NOMO-1 (cell line): ENCODE measurements around the gene IFNA10.
"Not testable (repeated sequence)": the region's sequence is repeated elsewhere in the genome, so short reads cannot be mapped to it uniquely, and the experiment has no call there.

Experiments used
- DNase-seq, 2 experiments: peaks; one replicate each; lab custom pipeline; 2025; ENCODE audit not compliant: unreplicated experiment in 2 of 2; lab: John Stamatoyannopoulos, UW

Gene IFNA10

GRCh38 chr9:21207043-21207442, at the start of gene IFNA10:
IFNA10 (minus strand) TSS chr9:21207143; CDS start chr9:21207097, 46 bp downstream.
- DNase-seq: not testable (repeated sequence)

GRCh38 chr9:21255538-21256212, 48.7 kb upstream of the IFNA10 start:
- no peak for DNase-seq

GRCh38 chr9:21252721-21253547, 46.0 kb upstream of the IFNA10 start:
- no peak for DNase-seq

GRCh38 chr9:21251638-21252037, 44.7 kb upstream of the IFNA10 start:
- no peak for DNase-seq

- no peak for DNase-seq
Observed at GRCh38 chr9:21251190-21251589, 44.2 kb upstream of the IFNA10 start.

DNA sequence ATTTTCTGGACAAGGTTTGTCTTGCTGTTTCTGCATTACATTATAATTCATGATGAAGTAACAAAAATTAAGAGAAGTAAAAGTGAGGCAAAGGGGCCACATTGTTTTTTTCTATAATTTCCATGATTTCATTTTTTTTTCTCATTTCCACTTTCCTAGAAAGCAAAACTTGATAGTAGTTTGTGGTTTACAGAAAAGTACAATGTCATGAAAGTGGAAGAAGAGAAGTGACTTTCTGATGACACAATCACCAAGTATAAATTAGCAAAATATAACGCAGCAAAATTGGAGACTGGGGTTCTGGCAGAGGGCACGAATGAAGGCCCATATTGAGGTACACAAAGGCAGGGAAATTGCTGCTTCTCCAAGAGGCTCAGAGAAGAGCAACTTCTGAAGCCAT, 37.9 kb upstream of the IFNA10 start:
- DNase-seq: no peak

DNA sequence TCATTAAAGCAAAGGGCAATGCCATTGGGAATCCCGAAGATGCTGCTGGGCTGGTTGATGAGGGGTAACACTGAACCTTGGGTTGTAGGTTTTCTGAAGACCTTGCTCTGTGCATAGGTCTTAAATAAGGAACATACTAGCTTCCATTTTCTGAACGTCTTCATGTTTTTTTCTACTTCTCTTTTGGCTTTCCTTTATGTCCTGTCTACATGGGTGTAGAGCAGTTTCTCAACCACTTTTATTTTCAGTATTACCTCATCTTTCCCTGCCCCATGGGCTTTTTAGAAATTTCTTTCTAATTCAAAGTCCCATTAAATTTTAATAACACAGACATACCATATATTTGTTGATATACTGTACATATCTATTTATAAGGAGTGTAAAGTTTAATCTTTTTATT, 33.0 kb upstream of the IFNA10 start, which contains the start of gene IFNA14:
Gene IFNA14, minus strand, starts transcription at position 95 of the 400 bp plus-strand sequence. Its CDS starts 70 bp downstream, at position 25.
- no peak for DNase-seq

DNA sequence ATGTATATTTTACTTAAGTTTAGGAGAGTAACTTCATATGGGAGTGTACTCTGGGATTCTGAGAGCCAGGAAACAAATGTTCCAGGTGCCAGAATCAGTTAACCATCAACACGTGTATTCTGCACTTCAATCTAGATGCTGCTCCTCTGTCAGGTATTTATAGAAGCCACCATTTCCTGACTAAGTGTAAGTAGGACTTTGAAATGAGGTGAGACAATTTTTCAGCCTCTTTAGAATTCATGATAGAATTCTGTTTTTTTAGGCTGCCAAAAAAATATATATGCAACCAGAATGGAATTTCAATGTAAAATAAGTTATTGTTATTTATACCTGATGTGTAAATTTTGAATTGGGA, 29.4 kb upstream of the IFNA10 start:
- not testable (repeated sequence) for DNase-seq

- not testable (repeated sequence) for DNase-seq
Observed at GRCh38 chr9:21235468-21236359, 28.8 kb upstream of the IFNA10 start.

DNA sequence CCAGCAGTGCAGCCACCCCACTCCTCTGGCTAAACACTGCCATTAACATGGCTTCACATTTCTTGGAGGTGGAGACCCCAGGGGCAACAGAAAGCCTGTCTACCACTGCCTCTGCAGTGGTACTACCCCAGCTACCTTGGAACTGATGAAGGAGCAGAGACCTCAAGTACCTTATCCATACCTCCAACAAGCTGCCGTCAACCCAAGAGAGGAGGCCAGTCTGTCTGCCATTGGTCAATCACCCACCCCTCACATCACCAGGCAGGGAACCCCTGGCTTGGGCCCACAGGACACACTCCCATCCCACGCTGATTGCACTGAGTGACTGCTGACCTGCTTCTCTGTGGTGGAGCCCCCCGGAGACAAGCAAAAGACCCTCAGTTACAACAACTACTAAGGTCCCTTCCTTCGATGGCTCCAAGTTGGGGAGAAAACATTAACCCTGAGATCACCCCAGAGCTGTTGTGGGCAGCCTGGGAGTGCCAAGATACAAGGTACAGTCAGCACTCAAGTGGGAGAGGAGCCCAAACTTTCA, 27.3 kb upstream of the IFNA10 start:
- DNase-seq: no peak

DNA sequence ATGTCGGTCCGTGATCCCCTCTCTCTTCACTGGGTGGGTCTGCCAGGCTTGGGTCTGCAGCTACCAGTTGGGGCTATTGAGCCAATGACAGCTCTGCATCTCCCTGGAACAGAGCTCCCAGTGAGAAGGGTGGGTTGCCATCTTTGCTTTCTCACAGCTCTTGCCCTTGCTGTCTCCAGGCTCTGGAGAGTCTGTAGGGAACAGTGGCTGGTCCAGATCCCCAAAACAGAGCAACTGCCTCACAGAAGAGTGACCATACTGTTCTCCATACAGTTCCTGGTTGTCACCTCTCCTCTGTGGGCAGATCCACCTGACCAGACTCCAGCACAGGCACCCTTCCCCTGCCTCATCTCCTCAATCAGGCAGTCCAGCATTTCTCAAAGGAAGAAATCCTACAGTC, 26.3 kb upstream of the IFNA10 start:
- DNase-seq: no peak

DNA sequence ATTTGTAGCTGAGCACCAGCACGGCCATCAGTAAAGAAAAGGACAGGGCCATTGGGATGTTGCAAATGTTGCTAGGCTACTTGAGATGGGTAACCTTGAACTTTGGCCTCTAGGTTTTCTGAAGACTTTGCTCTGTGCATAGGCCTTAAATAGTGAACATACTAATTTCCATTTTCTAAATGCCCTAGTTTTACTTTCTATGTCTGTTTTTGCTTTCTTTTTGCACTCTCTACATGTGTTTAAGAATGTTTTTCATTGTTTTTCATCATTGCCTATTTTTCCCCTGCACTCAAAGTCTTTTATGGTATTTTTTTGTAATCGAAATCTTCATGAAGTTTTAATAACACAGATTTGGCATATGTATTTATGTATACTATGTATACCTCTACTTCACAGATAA, 21.2 kb upstream of the IFNA10 start, which contains the start of gene IFNA17:
Gene IFNA17, minus strand, starts transcription at position 101 of the 400 bp plus-strand sequence. Its CDS starts 49 bp downstream, at position 52.
- DNase-seq: no peak

DNA sequence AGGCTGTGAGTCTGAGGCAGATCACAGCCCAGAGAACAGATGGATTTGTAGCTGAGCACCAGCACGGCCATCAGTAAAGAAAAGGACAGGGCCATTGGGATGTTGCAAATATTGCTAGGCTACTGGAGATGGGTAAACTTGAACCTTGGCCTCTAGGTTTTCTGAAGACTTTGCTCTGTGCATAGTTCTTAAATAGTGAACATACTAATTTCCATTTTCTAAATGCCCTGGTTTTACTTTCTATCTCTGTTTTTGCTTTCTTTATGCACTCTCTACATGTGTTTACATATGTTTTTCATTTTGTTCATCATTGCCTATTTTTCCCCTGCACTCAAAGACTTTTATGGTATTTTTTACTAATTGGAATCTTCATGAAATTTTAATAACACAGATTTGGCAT, 10.3 kb upstream of the IFNA10 start, which contains the start of gene IFNA16:
Gene IFNA16, minus strand, starts transcription at position 101 of the 400 bp plus-strand sequence. Its CDS starts 6 bp downstream, at position 95.
- DNase-seq: not testable (repeated sequence)

DNA sequence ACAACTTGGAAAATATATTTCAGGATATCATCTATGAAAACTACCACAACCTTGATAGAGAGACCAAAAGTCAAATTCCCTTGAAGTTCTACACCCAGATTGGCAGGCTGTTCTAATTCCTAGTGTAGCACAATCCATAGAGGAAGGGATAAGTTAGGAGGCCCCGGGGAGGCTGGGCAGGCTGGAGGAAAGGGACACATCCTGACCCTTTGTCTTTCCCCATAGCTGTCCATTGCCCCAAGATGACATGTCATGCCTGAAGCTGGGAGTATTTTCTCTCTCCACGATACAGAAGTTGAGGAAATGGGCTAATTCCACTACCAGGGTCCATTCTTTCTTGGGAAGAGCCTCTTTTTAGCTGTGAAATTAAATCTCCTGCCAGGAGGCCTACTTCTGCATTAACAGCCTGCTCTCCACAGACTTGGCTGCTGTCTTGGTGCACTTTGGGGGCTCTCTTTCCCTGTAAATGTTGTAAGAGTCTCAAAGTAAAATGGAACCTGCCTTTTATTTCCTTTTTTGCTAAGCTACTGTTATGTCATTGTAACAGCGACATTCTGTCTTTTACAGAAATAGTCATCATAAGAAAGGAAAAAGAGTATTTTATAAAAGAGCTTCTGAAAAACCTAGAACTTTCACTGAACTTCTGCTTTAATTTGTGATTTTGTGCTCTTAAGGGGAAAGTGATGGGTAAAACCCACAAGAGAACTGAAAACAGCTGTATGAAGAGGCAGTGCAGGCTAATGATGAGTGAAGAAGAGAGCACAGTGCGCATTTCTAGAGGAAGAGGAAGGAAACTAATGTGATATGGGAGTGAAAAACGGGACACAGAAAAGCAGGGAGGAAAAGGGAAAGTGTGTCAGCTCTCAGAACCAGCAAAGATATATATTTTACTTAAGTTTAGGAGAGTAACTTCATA, 6.7 kb upstream of the IFNA10 start:
- not testable (repeated sequence) for DNase-seq

- DNase-seq: not testable (repeated sequence)
Observed at GRCh38 chr9:21212160-21212559, 5.2 kb upstream of the IFNA10 start.

- not testable (repeated sequence) for DNase-seq
Observed at GRCh38 chr9:21210782-21211181, 3.8 kb upstream of the IFNA10 start.

DNA sequence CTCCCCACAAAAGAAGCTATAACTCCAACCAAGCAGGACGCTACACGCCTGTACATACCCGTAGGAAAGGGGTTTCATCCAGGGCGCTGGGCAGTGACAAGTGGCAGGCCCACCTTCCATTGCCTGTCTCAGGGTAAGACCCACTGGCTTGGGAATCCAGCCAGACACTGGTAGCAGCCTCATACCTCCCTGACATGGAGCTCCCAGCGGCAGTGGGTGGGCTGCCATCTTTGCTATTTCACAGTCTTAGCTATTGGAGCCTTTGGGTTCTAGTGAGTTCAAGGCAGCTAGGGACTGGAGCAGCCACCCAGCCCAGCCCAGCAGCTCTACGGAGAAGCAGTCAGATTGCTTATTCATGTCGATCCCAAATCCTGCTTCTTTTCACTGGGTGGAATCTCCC, 3.4 kb upstream of the IFNA10 start:
- no peak for DNase-seq

- DNase-seq: no peak
Observed at GRCh38 chr9:21205204-21205603, 1.7 kb downstream of the IFNA10 start.

DNA sequence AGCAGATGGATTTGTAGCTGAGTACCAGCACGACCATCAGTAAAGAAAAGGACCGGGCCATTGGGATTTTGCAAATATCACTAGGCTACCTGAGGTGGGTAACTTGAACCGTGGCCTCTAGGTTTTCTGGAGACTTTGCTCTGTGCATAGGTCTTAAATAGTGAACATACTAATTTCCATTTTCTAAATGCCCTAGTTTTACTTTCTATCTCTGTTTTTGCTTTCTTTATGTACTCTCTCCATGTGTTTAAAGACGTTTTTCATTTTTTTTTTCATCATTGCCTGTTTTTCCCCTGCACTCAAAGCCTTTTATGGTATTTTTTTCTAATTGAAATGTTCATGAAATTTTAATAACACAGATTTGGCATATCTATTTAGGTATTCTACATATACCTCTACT, 4.8 kb downstream of the IFNA10 start, which contains the start of gene IFNA7:
Gene IFNA7, minus strand, starts transcription at position 101 of the 400 bp plus-strand sequence. Its CDS starts 40 bp downstream, at position 61.
- not testable (repeated sequence) for DNase-seq
